ENCODE measurements around the gene ITPKC. TPM values are rescaled to one million over a fixed set of nuclear protein-coding genes. Genes with fewer than 3 reads are reported as not detected.

Gene ITPKC
- total RNA-seq, 1 experiment from 2014 or later = 25.3 TPM

DNA sequence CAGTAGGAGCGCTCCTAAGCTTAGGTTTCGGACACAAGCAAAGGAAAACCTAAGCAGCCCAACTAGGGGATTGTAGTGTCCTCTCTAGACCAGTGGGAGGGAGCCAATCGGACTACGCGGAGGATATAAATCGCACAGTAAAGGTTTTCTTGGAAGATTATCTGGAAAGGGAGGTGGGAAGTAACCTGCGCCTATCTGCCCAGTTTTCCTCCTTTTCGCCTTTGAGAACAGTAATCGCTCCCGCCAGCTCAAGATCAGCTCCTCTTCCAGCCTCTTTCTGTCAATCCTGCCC is 60.7 kb downstream of the ITPKC start:
- no peak for DNase-seq
- CTCF ChIA-PET = interaction anchor here (0.5 to 2.9 kb wide), 14 partner anchors 21 to 820 kb away, joined by 3 to 15 read pairs (median 4); partner anchors contain the start of genes ACTMAP, COQ8B, EGLN2 and ITPKC
- peak overlapping the region; percentile 86 for H3K4me3 Mint-ChIP-seq (ENCODE audit: low read depth, unreplicated experiment)
- H3K36me3 Mint-ChIP-seq (ENCODE audit: insufficient read depth, unreplicated experiment) = peaks cover 68% of the 10 kb centered on the region
- TSS peak; percentile 95 for BruUV-seq (replicated peaks)
- intact Hi-C loops (cut with micrococcal nuclease; ENCODE audit: unreplicated experiment) = loop anchor here (10.0 kb wide), 1 partner anchor 113 kb away; no protein-coding TSS in a partner anchor
- no peaks in the 10 kb centered on the region for H3K9me3 Mint-ChIP-seq (ENCODE audit: low read depth, unreplicated experiment)
- no peaks in the 10 kb centered on the region for H3K27me3 Mint-ChIP-seq (ENCODE audit: unreplicated experiment)
- H3K27ac Mint-ChIP-seq (ENCODE audit: unreplicated experiment) = peak overlapping the region; percentile 85
- TF ChIP-seq, protein P1, sequence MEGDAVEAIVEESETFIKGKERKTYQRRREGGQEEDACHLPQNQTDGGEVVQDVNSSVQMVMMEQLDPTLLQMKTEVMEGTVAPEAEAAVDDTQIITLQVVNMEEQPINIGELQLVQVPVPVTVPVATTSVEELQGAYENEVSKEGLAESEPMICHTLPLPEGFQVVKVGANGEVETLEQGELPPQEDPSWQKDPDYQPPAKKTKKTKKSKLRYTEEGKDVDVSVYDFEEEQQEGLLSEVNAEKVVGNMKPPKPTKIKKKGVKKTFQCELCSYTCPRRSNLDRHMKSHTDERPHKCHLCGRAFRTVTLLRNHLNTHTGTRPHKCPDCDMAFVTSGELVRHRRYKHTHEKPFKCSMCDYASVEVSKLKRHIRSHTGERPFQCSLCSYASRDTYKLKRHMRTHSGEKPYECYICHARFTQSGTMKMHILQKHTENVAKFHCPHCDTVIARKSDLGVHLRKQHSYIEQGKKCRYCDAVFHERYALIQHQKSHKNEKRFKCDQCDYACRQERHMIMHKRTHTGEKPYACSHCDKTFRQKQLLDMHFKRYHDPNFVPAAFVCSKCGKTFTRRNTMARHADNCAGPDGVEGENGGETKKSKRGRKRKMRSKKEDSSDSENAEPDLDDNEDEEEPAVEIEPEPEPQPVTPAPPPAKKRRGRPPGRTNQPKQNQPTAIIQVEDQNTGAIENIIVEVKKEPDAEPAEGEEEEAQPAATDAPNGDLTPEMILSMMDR (IDR thresholded peaks at IDR 0.05; ENCODE audit: unreplicated experiment) = no peak
- peaks cover 30% of the 10 kb centered on the region for H3K4me1 Mint-ChIP-seq (ENCODE audit: low read depth, unreplicated experiment)

GRCh38 chr19:40777937-40778705 is 61.2 kb downstream of the ITPKC start, which contains the start of gene RAB4B:
Gene RAB4B (plus strand): TSS chr19:40778247. CDS start chr19:40778376, 129 bp downstream.
- H3K27ac Mint-ChIP-seq (ENCODE audit: unreplicated experiment) = peak within 1 kb of the TSS; percentile 85
- no peaks in the 10 kb centered on the region for H3K27me3 Mint-ChIP-seq (ENCODE audit: unreplicated experiment)
- peaks cover 30% of the 10 kb centered on the region for H3K4me1 Mint-ChIP-seq (ENCODE audit: low read depth, unreplicated experiment)
- TF ChIP-seq, protein P1 (IDR thresholded peaks at IDR 0.05; ENCODE audit: unreplicated experiment) = no peak
- intact Hi-C loops (cut with micrococcal nuclease; ENCODE audit: unreplicated experiment) = loop anchor here (10.0 kb wide), 1 partner anchor 113 kb away; no protein-coding TSS in a partner anchor
- peak; percentile 100 for DNase-seq
- H3K36me3 Mint-ChIP-seq (ENCODE audit: insufficient read depth, unreplicated experiment) = peaks cover 69% of the 10 kb centered on the region
- H3K9me3 Mint-ChIP-seq (ENCODE audit: low read depth, unreplicated experiment) = no peaks in the 10 kb centered on the region
- CTCF ChIA-PET = interaction anchor here (0.5 to 2.9 kb wide), 15 partner anchors 17 to 821 kb away, joined by 3 to 15 read pairs (median 4); partner anchors contain the start of genes ACTMAP, COQ8B, EGLN2 and ITPKC
- H3K4me3 Mint-ChIP-seq (ENCODE audit: low read depth, unreplicated experiment) = peak within 1 kb of the TSS; percentile 86
- no TSS peak for BruUV-seq (replicated peaks)

DNA sequence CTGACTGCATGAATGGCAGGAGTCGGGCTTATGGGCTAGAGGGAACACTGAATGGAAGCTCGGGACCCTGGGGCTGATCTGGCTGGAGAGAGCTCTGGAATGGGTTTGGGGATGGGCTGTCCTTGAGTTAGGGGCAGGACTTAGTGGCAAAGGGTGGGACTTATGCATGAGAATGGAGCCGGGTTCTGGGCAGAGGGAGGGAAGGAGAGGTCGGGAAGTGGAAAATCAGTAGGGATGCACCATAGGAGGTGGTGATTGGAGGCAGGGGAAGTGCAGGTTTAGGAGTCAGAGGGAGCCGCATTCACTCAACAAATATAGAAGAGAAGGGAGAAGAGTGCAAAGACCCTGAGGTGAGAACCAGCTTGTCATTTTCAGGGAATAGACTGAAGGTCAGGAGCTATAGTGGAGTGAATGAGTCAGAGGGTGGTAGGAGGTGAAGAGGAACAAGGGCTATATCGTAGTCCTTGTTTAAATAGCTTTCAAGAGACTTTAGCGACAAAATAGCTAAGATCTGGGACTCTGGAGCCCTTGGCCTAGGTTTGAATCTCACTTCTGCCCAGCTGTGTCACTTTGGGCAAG is 61.9 kb downstream of the ITPKC start:
- Mint-ChIP-seq H3K27ac (ENCODE audit: unreplicated experiment) (peak overlapping the region; percentile 85), H3K4me3 (ENCODE audit: low read depth, unreplicated experiment) (peak overlapping the region; percentile 86), H3K9me3 (ENCODE audit: low read depth, unreplicated experiment) (no peaks in the 10 kb centered on the region), H3K36me3 (ENCODE audit: insufficient read depth, unreplicated experiment) (peaks cover 69% of the 10 kb centered on the region), H3K27me3 (ENCODE audit: unreplicated experiment) (no peaks in the 10 kb centered on the region), H3K4me1 (ENCODE audit: low read depth, unreplicated experiment) (peaks cover 30% of the 10 kb centered on the region)
- TF ChIP-seq, protein P1 (IDR thresholded peaks at IDR 0.05; ENCODE audit: unreplicated experiment) = no peak
- intact Hi-C loops (cut with micrococcal nuclease; ENCODE audit: unreplicated experiment) = loop anchor here (10.0 kb wide), 1 partner anchor 114 kb away; no protein-coding TSS in a partner anchor
- CTCF ChIA-PET = interaction anchor here (0.6 to 2.9 kb wide), 11 partner anchors 16 to 563 kb away, joined by 3 to 15 read pairs (median 4); partner anchors contain the start of genes ACTMAP, COQ8B, EGLN2 and ITPKC
- BruUV-seq (replicated peaks) = no TSS peak
- no peak for DNase-seq

DNA sequence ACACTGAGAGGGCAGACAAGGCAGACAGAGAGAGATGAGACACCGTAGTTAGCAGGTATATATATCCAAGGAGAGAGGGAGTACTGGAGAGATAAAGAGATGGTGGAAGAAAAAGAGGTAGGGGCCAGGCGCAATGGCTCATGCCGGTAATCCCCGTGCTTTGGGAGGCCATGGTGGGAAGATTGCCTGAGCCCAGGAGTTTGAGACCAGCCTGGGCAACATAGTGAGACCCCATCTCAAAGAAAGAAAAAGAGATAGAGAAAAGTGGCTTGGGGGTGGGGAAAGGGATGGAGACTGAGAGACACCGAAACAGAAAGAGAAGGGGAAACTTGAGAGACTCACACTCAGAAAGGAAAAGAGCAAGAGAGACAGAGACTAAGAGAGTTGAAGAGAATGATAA is 63.7 kb downstream of the ITPKC start:
- no peaks in the 10 kb centered on the region for H3K27me3 Mint-ChIP-seq (ENCODE audit: unreplicated experiment)
- BruUV-seq (replicated peaks) = no TSS peak
- TF ChIP-seq, protein P1 (IDR thresholded peaks at IDR 0.05; ENCODE audit: unreplicated experiment) = no peak

More for the DNA sequence above, 63.7 kb downstream of the ITPKC start:
- Mint-ChIP-seq H3K4me1 (ENCODE audit: low read depth, unreplicated experiment) (peaks cover 16% of the 10 kb centered on the region), H3K36me3 (ENCODE audit: insufficient read depth, unreplicated experiment) (peaks cover 52% of the 10 kb centered on the region), H3K4me3 (ENCODE audit: low read depth, unreplicated experiment) (no peak overlapping the region), H3K27ac (ENCODE audit: unreplicated experiment) (no peak overlapping the region), H3K9me3 (ENCODE audit: low read depth, unreplicated experiment) (no peaks in the 10 kb centered on the region)
- intact Hi-C loops (cut with micrococcal nuclease; ENCODE audit: unreplicated experiment) = no loop called here
- CTCF ChIA-PET = no interaction called here
- DNase-seq = no peak
